HCT116 (cell line): ENCODE measurements around the gene PCP4.

Experiments used
- ATF3 ChIP-seq: IDR thresholded peaks from 2 replicates; pipeline ENCODE4 v1.6.1; 2012
- CTCF ChIP-seq, 3 experiments: fragments of 200-600 bp in 1 of 3; sonication (generic) in 1 of 3; IDR thresholded peaks in 2 of 3; conservative IDR thresholded peaks in 1 of 3; 2 replicates each; pipeline ENCODE4 v1.5.1; 2012 to 2017; ENCODE audit warnings: low read depth in 2 of 3, low read length in 2 of 3, antibody characterized with exemption in 1 of 3, borderline replicate concordance in 1 of 3, control low read depth in 1 of 3, mild to moderate bottlenecking in 1 of 3, mixed read lengths in 1 of 3, mixed run types in 1 of 3, moderate library complexity in 1 of 3; ENCODE audit not compliant: insufficient read depth in 1 of 3
- ELF1 ChIP-seq: IDR thresholded peaks from 2 replicates; pipeline ENCODE4 v1.6.1; 2012; ENCODE audit warnings: low read depth, borderline replicate concordance
- EZH2phosphoT487 ChIP-seq: fragments of 200-600 bp; IDR thresholded peaks from 2 replicates; pipeline ENCODE4 v1.6.1; 2018; ENCODE audit warnings: antibody characterized with exemption, borderline replicate concordance
- POLR2A ChIP-seq: IDR thresholded peaks from 2 replicates; pipeline ENCODE4 v1.7.0; 2011; ENCODE audit warnings: borderline replicate concordance; ENCODE audit not compliant: insufficient read depth, insufficient read length; ENCODE audit errors: extremely low read depth
- POLR2AphosphoS5 ChIP-seq: IDR thresholded peaks from 2 replicates; pipeline ENCODE4 v1.6.1; 2011; ENCODE audit warnings: mild to moderate bottlenecking, low read depth, low read length, moderate library complexity
- REST ChIP-seq: IDR thresholded peaks from 2 replicates; pipeline ENCODE4 v1.6.1; 2012; ENCODE audit warnings: low read depth
- TCF7L2 ChIP-seq: IDR thresholded peaks from 2 replicates; pipeline ENCODE4 v1.7.0; 2011; ENCODE audit warnings: borderline replicate concordance, inconsistent platforms; ENCODE audit not compliant: insufficient read depth, insufficient read length; ENCODE audit errors: extremely low read depth
- ZFX ChIP-seq: fragments of 450-650 bp; IDR thresholded peaks from 2 replicates; pipeline ENCODE4 v1.6.1; 2017
- ZNF274 ChIP-seq: fragments of 200-500 bp; sonication (Bioruptor generic); IDR thresholded peaks from 2 replicates; pipeline ENCODE4 v1.6.1; 2014; ENCODE audit warnings: mild to moderate bottlenecking, low read depth, low read length, inconsistent platforms

- TF ChIP-seq CTCF (IDR thresholded peaks at IDR 0.05 in 2 of 3, conservative IDR thresholded peaks at IDR 0.05 in 1 of 3; ENCODE audit: borderline replicate concordance in 1 of 3, insufficient read depth in 1 of 3, low read depth in 2 of 3, low read length in 2 of 3) (no peak), ELF1 (no peak), ZNF274 (no peak), ZFX (no peak), POLR2A (no peak), POLR2AphosphoS5 (no peak), EZH2phosphoT487 (no peak), ATF3 (no peak), TCF7L2 (no peak), REST (no peak)
Measured at GRCh38 chr21:39938086-39938625, 70.9 kb downstream of the PCP4 start.
